B cell (primary cell): ENCODE measurements around the gene RAB33B.

ENCODE experiments used
- EZH2 ChIP-seq: IDR thresholded peaks from 2 replicates; pipeline ENCODE4 v1.6.1; 2012; ENCODE audit warnings: borderline replicate concordance, low read depth, mild to moderate bottlenecking, moderate library complexity, low read length; ENCODE audit not compliant: insufficient read depth, poor library complexity, severe bottlenecking
- TF ChIP-seq, protein P1 (sequence below): fragments of 200-600 bp; IDR thresholded peaks from one replicate; pipeline ENCODE4 v1.8.0; 2022; ENCODE audit warnings: antibody characterized with exemption, mild to moderate bottlenecking

DNA sequence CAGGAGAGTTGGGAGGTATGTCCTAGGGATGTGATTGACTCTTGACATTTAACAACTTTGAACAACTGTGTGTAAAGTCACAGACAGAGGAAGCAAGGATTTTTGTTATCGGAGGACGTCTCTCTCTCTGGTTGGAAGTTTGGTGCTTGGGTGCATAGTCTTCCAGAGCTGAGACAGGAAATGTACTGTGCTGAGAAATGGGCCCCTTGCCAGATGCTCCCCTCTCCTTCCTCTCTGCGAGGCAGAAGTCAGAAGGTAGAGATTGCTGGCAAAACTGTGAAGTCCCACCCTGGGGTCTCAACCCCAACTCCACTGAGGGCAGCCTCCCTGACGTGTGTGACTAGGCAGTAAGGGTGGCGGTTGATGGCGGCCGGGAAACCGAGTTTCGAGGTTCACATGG, 52.9 kb downstream of the RAB33B start:
- no peak for TF ChIP-seq EZH2
- TF ChIP-seq, protein P1, sequence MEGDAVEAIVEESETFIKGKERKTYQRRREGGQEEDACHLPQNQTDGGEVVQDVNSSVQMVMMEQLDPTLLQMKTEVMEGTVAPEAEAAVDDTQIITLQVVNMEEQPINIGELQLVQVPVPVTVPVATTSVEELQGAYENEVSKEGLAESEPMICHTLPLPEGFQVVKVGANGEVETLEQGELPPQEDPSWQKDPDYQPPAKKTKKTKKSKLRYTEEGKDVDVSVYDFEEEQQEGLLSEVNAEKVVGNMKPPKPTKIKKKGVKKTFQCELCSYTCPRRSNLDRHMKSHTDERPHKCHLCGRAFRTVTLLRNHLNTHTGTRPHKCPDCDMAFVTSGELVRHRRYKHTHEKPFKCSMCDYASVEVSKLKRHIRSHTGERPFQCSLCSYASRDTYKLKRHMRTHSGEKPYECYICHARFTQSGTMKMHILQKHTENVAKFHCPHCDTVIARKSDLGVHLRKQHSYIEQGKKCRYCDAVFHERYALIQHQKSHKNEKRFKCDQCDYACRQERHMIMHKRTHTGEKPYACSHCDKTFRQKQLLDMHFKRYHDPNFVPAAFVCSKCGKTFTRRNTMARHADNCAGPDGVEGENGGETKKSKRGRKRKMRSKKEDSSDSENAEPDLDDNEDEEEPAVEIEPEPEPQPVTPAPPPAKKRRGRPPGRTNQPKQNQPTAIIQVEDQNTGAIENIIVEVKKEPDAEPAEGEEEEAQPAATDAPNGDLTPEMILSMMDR = no peak
